AG04449 (cell line): ENCODE results near the gene FAR1.

Source experiments
- CTCF ChIA-PET: fragments of 350-600 bp; formaldehyde crosslinking; extraction: SDS; loops from one replicate; lab custom pipeline; 2021; ENCODE audit warnings: antibody characterized with exemption; lab: Yijun Ruan, JAX
- POLR2A ChIA-PET: fragments of 400-600, 350-600 bp; formaldehyde crosslinking; extraction: SDS; loops from one replicate; lab custom pipeline; 2020; ENCODE audit warnings: antibody characterized with exemption, inconsistent platforms; lab: Yijun Ruan, JAX
- DNase-seq: peaks from one replicate; pipeline ENCODE4 v3.0.0-alpha.2; 2010; ENCODE audit warnings: low read depth, low spot score
- H3K4me3 ChIP-seq: 2 replicates; pipeline ENCODE4 v1.5.1; 2011; ENCODE audit warnings: low read depth, mild to moderate bottlenecking, control low read depth, low read length
- CTCF ChIP-seq: IDR thresholded peaks from one replicate; pipeline ENCODE4 v1.5.1; 2011; ENCODE audit warnings: mild to moderate bottlenecking, moderate library complexity, low read length, control low read depth, inconsistent platforms; ENCODE audit not compliant: insufficient read depth; ENCODE audit errors: missing control alignments

Gene FAR1

GRCh38 chr11:13713982-13714381 lies 45.5 kb downstream of the FAR1 start:
- no peak for DNase-seq
- POLR2A ChIA-PET, result no interaction called here
- no peak overlapping the region for H3K4me3 ChIP-seq
- TF ChIP-seq CTCF, result no peak
- CTCF ChIA-PET, result interaction anchor here (1.1 kb wide), 1 partner anchor 20 kb away, joined by 3 read pairs; no protein-coding TSS in a partner anchor

GRCh38 chr11:13717331-13717730 lies 48.9 kb downstream of the FAR1 start:
- POLR2A ChIA-PET, result interaction anchor here (0.6 kb wide), 1 partner anchor 254 kb away, joined by 3 read pairs; the partner anchor contains the start of gene BTBD10
- CTCF ChIA-PET, result interaction anchor here (0.7 to 1.2 kb wide), 2 partner anchors 11 to 55 kb away, joined by 3 read pairs; no protein-coding TSS in a partner anchor
- DNase-seq, result peak; percentile 40

GRCh38 chr11:13718394-13718793 lies 49.9 kb downstream of the FAR1 start:
- H3K4me3 ChIP-seq, result no peak overlapping the region
- ChIA-PET POLR2A (no interaction called here), CTCF (interaction anchor here (1.2 kb wide), 1 partner anchor 54 kb away, joined by 3 read pairs; no protein-coding TSS in a partner anchor)
- DNase-seq, result no peak
- TF ChIP-seq CTCF, result no peak

More at GRCh38 chr11:13717331-13717730, 48.9 kb downstream of the FAR1 start:
- H3K4me3 ChIP-seq, result no peak overlapping the region
- no peak for TF ChIP-seq CTCF

- no peak for TF ChIP-seq CTCF
- ChIA-PET CTCF (interaction anchor here (1.3 kb wide), 1 partner anchor 13 kb away, joined by 4 read pairs; no protein-coding TSS in a partner anchor), POLR2A (no interaction called here)
- no peak for DNase-seq
- H3K4me3 ChIP-seq, result no peak overlapping the region
Measured at GRCh38 chr11:13720940-13721339, 52.5 kb downstream of the FAR1 start.

GRCh38 chr11:13721760-13722159 lies 53.3 kb downstream of the FAR1 start:
- no peak for TF ChIP-seq CTCF
- no peak overlapping the region for H3K4me3 ChIP-seq
- ChIA-PET CTCF (interaction anchor here (1.3 kb wide), 1 partner anchor 14 kb away, joined by 4 read pairs; no protein-coding TSS in a partner anchor), POLR2A (no interaction called here)
- no peak for DNase-seq

GRCh38 chr11:13726456-13726855 lies 58.0 kb downstream of the FAR1 start:
- ChIA-PET POLR2A (no interaction called here), CTCF (no interaction called here)
- no peak overlapping the region for H3K4me3 ChIP-seq
- TF ChIP-seq CTCF, result no peak
- DNase-seq, result no peak
